GM12865 (cell line): ENCODE results near the gene L3MBTL3.

Source experiments
- DNase-seq: peaks from one replicate; pipeline ENCODE4 v3.0.0; 2010; ENCODE audit warnings: low read depth
- H3K4me3 ChIP-seq: 2 replicates; pipeline ENCODE4 v1.5.1; 2011; ENCODE audit warnings: mild to moderate bottlenecking, low read depth, low read length, control low read depth
- TF ChIP-seq, protein P1 (sequence below): IDR thresholded peaks from 2 replicates; pipeline ENCODE4 v1.5.1; 2011; ENCODE audit warnings: low read length, control low read depth, low read depth, inconsistent platforms; ENCODE audit not compliant: insufficient read depth; ENCODE audit errors: missing control alignments

L3MBTL3 gene

DNA sequence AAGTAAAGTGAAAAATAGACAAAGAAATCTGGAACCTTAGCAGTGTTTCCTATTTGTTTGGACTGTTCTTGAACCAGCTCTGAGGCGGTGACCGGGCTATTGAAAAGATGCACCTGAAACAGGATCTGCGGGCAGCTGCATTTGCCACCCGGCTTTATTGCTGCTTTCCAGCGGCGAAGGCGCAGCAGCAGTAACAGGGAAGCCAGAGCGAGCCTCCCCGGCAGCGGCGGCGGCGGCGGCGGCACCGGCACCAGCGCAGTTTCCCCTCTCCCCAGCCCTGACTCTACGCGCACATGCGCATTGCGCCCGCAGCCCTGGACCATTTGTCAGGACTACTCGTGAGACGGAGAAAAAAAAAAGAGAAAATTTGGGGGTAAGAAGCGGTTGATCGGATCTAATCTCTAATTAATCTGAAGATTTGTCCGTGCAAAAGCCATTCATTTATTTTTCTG is at the start of gene L3MBTL3:
L3MBTL3 (plus strand) TSS at position 290 of the 452 bp plus-strand sequence. CDS start 24,119 bp downstream, outside the sequence.
- peak; percentile 88 for DNase-seq

GRCh38 chr6:129969064-129969463 is 49.3 kb upstream of the L3MBTL3 start:
- no peak overlapping the region for H3K4me3 ChIP-seq
- TF ChIP-seq, protein P1, sequence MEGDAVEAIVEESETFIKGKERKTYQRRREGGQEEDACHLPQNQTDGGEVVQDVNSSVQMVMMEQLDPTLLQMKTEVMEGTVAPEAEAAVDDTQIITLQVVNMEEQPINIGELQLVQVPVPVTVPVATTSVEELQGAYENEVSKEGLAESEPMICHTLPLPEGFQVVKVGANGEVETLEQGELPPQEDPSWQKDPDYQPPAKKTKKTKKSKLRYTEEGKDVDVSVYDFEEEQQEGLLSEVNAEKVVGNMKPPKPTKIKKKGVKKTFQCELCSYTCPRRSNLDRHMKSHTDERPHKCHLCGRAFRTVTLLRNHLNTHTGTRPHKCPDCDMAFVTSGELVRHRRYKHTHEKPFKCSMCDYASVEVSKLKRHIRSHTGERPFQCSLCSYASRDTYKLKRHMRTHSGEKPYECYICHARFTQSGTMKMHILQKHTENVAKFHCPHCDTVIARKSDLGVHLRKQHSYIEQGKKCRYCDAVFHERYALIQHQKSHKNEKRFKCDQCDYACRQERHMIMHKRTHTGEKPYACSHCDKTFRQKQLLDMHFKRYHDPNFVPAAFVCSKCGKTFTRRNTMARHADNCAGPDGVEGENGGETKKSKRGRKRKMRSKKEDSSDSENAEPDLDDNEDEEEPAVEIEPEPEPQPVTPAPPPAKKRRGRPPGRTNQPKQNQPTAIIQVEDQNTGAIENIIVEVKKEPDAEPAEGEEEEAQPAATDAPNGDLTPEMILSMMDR, result no peak
- DNase-seq, result no peak

More for the DNA sequence above, at the start of gene L3MBTL3:
- peak within 1 kb of the TSS; percentile 93 for H3K4me3 ChIP-seq
- TF ChIP-seq, protein P1, result no peak

DNA sequence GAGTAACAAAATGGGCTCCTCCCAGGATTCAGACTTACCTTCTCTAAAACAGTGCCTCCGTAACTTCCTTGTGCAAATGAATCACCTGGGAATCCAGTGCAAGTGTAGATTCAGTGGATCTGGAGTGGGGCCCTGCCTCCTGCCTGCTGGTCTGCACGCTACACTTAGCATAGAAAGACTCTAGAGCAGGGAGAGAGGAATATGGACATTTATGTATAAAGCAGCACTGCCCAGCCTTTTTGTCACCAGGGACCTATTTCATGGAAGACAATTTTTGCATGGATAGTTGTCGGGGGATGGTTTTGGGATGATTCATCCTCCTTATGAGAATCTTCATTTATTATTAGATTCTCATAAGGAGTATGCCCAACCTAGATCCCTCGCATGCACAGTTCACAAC is 42.3 kb upstream of the L3MBTL3 start:
- TF ChIP-seq, protein P1, result no peak
- H3K4me3 ChIP-seq, result no peak overlapping the region
- no peak for DNase-seq

DNA sequence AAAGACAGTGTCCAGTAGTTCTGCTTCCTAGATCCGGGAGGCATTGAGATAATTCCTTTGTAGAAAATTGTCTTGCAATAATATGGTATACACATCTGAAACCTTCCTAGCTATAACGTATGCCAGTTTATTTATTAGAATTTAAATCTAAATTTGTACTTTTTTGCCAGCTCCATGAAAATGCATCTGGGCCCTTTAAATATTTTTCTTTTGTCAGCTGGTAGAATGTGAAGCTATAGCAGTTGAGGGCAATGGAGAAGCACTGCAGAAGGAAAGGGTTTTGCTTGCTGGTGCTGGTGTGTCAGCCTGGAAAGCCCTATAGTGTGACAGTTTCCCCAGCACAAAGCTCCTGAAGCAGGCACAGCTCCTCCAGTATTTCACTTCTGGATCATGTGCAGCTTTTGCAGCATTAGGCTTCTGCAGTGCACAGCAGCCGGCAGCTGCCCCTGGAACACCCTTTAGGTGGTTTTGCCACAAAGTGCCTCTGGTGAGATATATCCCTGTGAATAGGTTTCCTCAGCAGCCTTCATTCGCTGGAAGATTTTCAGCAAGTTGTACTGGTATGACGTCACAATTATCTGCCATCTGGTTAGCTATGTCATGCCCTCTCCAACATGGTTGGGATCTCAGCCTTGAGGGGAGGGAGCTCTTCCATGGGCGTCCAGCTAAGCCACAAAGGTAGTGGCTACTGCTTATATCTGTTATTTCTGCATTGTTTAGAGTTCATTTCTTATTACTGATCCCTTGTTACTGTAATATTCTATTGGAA is 40.0 kb upstream of the L3MBTL3 start:
- TF ChIP-seq, protein P1, result no peak
- no peak for DNase-seq
- H3K4me3 ChIP-seq, result no peak overlapping the region

- no peak for DNase-seq
- H3K4me3 ChIP-seq, result no peak overlapping the region
- TF ChIP-seq, protein P1, result no peak
Observed at GRCh38 chr6:129980821-129981220, 37.6 kb upstream of the L3MBTL3 start.

- peak; percentile 12 for DNase-seq
Observed at GRCh38 chr6:129981598-129981997, 36.8 kb upstream of the L3MBTL3 start.

More at GRCh38 chr6:129981598-129981997, 36.8 kb upstream of the L3MBTL3 start:
- TF ChIP-seq, protein P1, result peak; percentile 17
- no peak overlapping the region for H3K4me3 ChIP-seq
